HepG2 (cell line): ENCODE data around the gene METAP2. TPM values are rescaled to one million over a fixed set of nuclear protein-coding genes. Genes with fewer than 3 reads are reported as not detected.

Experiments used
- ATAC-seq: fragments of 200-7000 bp; cut with Tn5 transposase; 3 replicates; pipeline ENCODE4 v1.9.1; 2020; ENCODE audit warnings: mild to moderate bottlenecking, moderate library complexity
- BruUV-seq: library from RNA; stranded (reverse); fragments of 400-500 nt; replicated peaks from 2 replicates; lab custom pipeline; 2021; lab: Mats Ljungman, UMichigan
- CTCF ChIA-PET: fragments of 300-600 bp; formaldehyde crosslinking; extraction: SDS; loops from one replicate; lab custom pipeline; 2021; ENCODE audit warnings: low total read pairs, inconsistent platforms, low intra/inter-chr PET ratio; lab: Yijun Ruan, JAX
- POLR2A ChIA-PET: fragments of 350-600 bp; sonication (Branson Sonifier 250); formaldehyde crosslinking; loops from one replicate; lab custom pipeline; 2020; ENCODE audit warnings: antibody characterized with exemption, inconsistent platforms; lab: Yijun Ruan, JAX
- DNase-seq: peaks from one replicate; pipeline ENCODE4 v3.0.0-alpha.2; 2015; ENCODE audit warnings: low spot score
- FAIRE-seq: peaks from 3 replicates; lab custom pipeline; 2011; peaks lifted over from hg19 to GRCh38; lab: Jason Lieb, UNC
- H2AFZ ChIP-seq: one replicate; pipeline ENCODE4 v1.6.1; 2011; ENCODE audit warnings: low read length, inconsistent platforms
- H3K27ac ChIP-seq: fragments of 300-600 bp; 3 replicates; pipeline ENCODE4 v1.8.0; 2011; ENCODE audit warnings: mixed run types, mild to moderate bottlenecking, mixed read lengths, low read length, inconsistent platforms; ENCODE audit not compliant: insufficient read depth; ENCODE audit errors: extremely low read length
- H3K27me3 ChIP-seq, 2 experiments: fragments of 200-600 bp in 1 of 2; 2 replicates in 1 of 2; 3 replicates in 1 of 2; pipeline versions ENCODE4 v1.6.0 to v1.8.0; 2011; ENCODE audit warnings: low read length in 2 of 2, mild to moderate bottlenecking in 2 of 2, moderate library complexity in 2 of 2, inconsistent platforms in 1 of 2; ENCODE audit not compliant: insufficient read depth in 2 of 2, control insufficient read depth in 1 of 2
- H3K36me3 ChIP-seq, 2 experiments: fragments of 200-600 bp in 1 of 2; replicated peaks in 1 of 2; 2 replicates in 1 of 2; 3 replicates in 1 of 2; pipeline versions ENCODE4 v1.5.1 to v1.8.0; 2011; ENCODE audit warnings: low read length in 2 of 2, inconsistent platforms in 1 of 2; ENCODE audit not compliant: insufficient read depth in 2 of 2, control insufficient read depth in 1 of 2
- H3K4me1 ChIP-seq: 2 replicates; pipeline ENCODE4 v1.5.1; 2012; ENCODE audit warnings: low read length, inconsistent platforms; ENCODE audit not compliant: insufficient read depth
- H3K4me2 ChIP-seq: 2 replicates; pipeline ENCODE4 v1.6.0; 2011; ENCODE audit warnings: low read depth, low read length, inconsistent platforms
- H3K4me3 ChIP-seq, 3 experiments: fragments of 200-600 bp in 1 of 3; sonication (generic), shearing (Covaris generic) in 1 of 3; replicated peaks in 1 of 3; 2 replicates each; pipeline ENCODE4 v1.5.1; 2011 to 2016; ENCODE audit warnings: low read length in 3 of 3, inconsistent platforms in 2 of 3, low read depth in 2 of 3, mild to moderate bottlenecking in 2 of 3, control low read depth in 1 of 3, mixed read lengths in 1 of 3; ENCODE audit not compliant: insufficient read depth in 1 of 3
- H3K79me2 ChIP-seq: one replicate; pipeline ENCODE4 v1.6.1; 2011; ENCODE audit warnings: low read length, inconsistent platforms; ENCODE audit not compliant: insufficient read depth
- H3K9ac ChIP-seq: 2 replicates; pipeline ENCODE4 v1.6.0; 2011; ENCODE audit warnings: mild to moderate bottlenecking, low read depth, low read length, inconsistent platforms; ENCODE audit not compliant: insufficient read depth
- H3K9me3 ChIP-seq: 2 replicates; pipeline ENCODE4 v1.5.1; 2012; ENCODE audit warnings: mild to moderate bottlenecking, low read length
- H4K20me1 ChIP-seq: 2 replicates; pipeline ENCODE4 v1.6.0; 2011; ENCODE audit warnings: inconsistent platforms, mild to moderate bottlenecking, low read length, moderate library complexity; ENCODE audit not compliant: insufficient read depth
- AGO2 ChIP-seq: fragments of 200-400 bp; formaldehyde crosslinking; optimal IDR thresholded peaks from 2 replicates; pipeline ENCODE3; 2017; ENCODE audit warnings: mild to moderate bottlenecking, low read depth, low read length, moderate library complexity
- ATF7 ChIP-seq, 2 experiments: fragments of 450-650 bp in 1 of 2; sonication (generic) in 1 of 2; formaldehyde crosslinking in 1 of 2; IDR thresholded peaks; 2 replicates each; pipeline versions ENCODE4 v1.4.0 to v1.6.1; 2016 to 2020; ENCODE audit warnings: antibody characterized with exemption in 1 of 2, mild to moderate bottlenecking in 1 of 2, missing genetic modification reagents in 1 of 2
- DNMT3B ChIP-seq: conservative IDR thresholded peaks from 2 replicates; pipeline ENCODE4 v1.6.1; 2016; ENCODE audit warnings: missing biosample characterization, control low read depth
- FOXC1 ChIP-seq: sonication (generic); formaldehyde crosslinking; IDR thresholded peaks from 2 replicates; pipeline ENCODE4 v1.8.0; 2022; ENCODE audit warnings: mild to moderate bottlenecking, missing genetic modification reagents, borderline replicate concordance
- FOXO4 ChIP-seq: sonication (generic); formaldehyde crosslinking; conservative IDR thresholded peaks from 2 replicates; pipeline ENCODE4 v1.8.1; 2023; ENCODE audit warnings: missing genetic modification reagents
- GATA4 ChIP-seq: sonication (generic); IDR thresholded peaks from 2 replicates; pipeline ENCODE4 v1.6.1; 2016; ENCODE audit warnings: antibody characterized with exemption, low read depth, borderline replicate concordance
- HINFP ChIP-seq: sonication (generic); formaldehyde crosslinking; IDR thresholded peaks from 2 replicates; pipeline ENCODE4 v1.4.0; 2020; ENCODE audit warnings: low read depth, mild to moderate bottlenecking, missing genetic modification reagents
- HOXA3 ChIP-seq: sonication (generic); formaldehyde crosslinking; IDR thresholded peaks from 2 replicates; pipeline ENCODE4 v1.5.0; 2020; ENCODE audit warnings: missing genetic modification reagents
- NONO ChIP-seq, 2 experiments: fragments of 450-650 bp in 1 of 2; sonication (generic) in 1 of 2; formaldehyde crosslinking in 1 of 2; IDR thresholded peaks in 1 of 2; conservative IDR thresholded peaks in 1 of 2; 2 replicates each; pipeline versions ENCODE4 v1.6.1 to v1.8.0; 2017 to 2022; ENCODE audit warnings: mild to moderate bottlenecking in 1 of 2, missing genetic modification reagents in 1 of 2, moderate library complexity in 1 of 2
- PPARG ChIP-seq: conservative IDR thresholded peaks from 2 replicates; pipeline ENCODE4 v1.6.1; 2016; ENCODE audit warnings: missing biosample characterization, missing genetic modification reagents
- SETDB1 ChIP-seq: sonication (generic); formaldehyde crosslinking; IDR thresholded peaks from 2 replicates; pipeline ENCODE4 v1.5.1; 2020; ENCODE audit warnings: missing genetic modification reagents, mild to moderate bottlenecking, borderline replicate concordance
- TFDP1 ChIP-seq: IDR thresholded peaks from 2 replicates; pipeline ENCODE4 v1.6.1; 2016; ENCODE audit warnings: missing compliant biosample characterization, missing genetic modification reagents, borderline replicate concordance
- ZNF280B ChIP-seq: sonication (generic); formaldehyde crosslinking; IDR thresholded peaks from 2 replicates; pipeline ENCODE4 v1.5.0; 2020; ENCODE audit warnings: missing genetic modification reagents, mild to moderate bottlenecking, borderline replicate concordance
- ZNF563 ChIP-seq: sonication (generic); formaldehyde crosslinking; IDR thresholded peaks from 2 replicates; pipeline ENCODE4 v1.8.0; 2022; ENCODE audit warnings: mild to moderate bottlenecking, moderate library complexity, missing genetic modification reagents
- ZNF564 ChIP-seq: sonication (generic); formaldehyde crosslinking; IDR thresholded peaks from 2 replicates; pipeline ENCODE4 v1.8.1; 2023; ENCODE audit warnings: mild to moderate bottlenecking, missing genetic modification reagents
- ZNF790 ChIP-seq: sonication (generic); formaldehyde crosslinking; IDR thresholded peaks from 2 replicates; pipeline ENCODE4 v1.8.0; 2022; ENCODE audit warnings: missing genetic modification reagents, mild to moderate bottlenecking, borderline replicate concordance
- WGBS: methylation state at CpG from one replicate; pipeline ENCODE4 v1.1.6; 2017; ENCODE audit warnings: low lambda C conversion rate; 5-methylcytosine and 5-hydroxymethylcytosine counted together
- in situ Hi-C: cut with HindIII; loops from 2 replicates; pipeline ENCODE4 v1.10.0; 2017; ENCODE audit warnings: low pct_unique_long_range_greater_than_20kb; ENCODE audit not compliant: extremely low pct_ligation_motif_present
- intact Hi-C: fragments of 100-400 bp; cut with micrococcal nuclease; formaldehyde crosslinking; loops from one replicate; pipeline ENCODE4 v1.10.0; 2022; ENCODE audit not compliant: unreplicated experiment
- polyA plus RNA-seq, 8 experiments: library from polyadenylated mRNA; depleted of rRNA in 3 of 8; stranded (reverse) in 7 of 8; unstranded in 1 of 8; fragments of >200 nt; fragmentation: Illumina TruSeq in 4 of 8; extraction: Trizol in 4 of 8; gene quantifications; 2 replicates each; pipeline versions ENCODE4 v1.2.1 to v1.2.3, GENCODE V29; 2011 to 2016; ENCODE audit warnings: low read depth in 4 of 8, missing spikeins in 1 of 8, mixed read lengths in 1 of 8; ENCODE audit not compliant: insufficient read depth in 1 of 8
- total RNA-seq, 5 experiments: library from RNA; depleted of rRNA; stranded (reverse); fragments of >200 nt; fragmentation: Illumina TruSeq; extraction: Trizol; gene quantifications; 2 replicates each; pipeline ENCODE4 v1.2.3, GENCODE V29; 2016; ENCODE audit warnings: low read depth in 1 of 5

The METAP2 gene
- total and polyA plus RNA-seq, 2 of the 13 experiments (the other 11 are each of a cell fraction or from before 2014, with no cell fraction given), result 67.8 to 131 TPM

- intact Hi-C loops, result no loop called here
- no peak overlapping the region for H3K4me3 ChIP-seq
- CTCF ChIA-PET, result no interaction called here
- BruUV-seq, result no TSS peak
- no peak for FAIRE-seq
- DNase-seq, result no peak
- peaks cover 0 to 35% of the 10 kb centered on the region in 2 experiments; a peak in 2 of 5 replicates for H3K27me3 ChIP-seq
- H3K4me2 ChIP-seq, result no peak overlapping the region
- H3K4me1 ChIP-seq, result no peaks in the 10 kb centered on the region; the same call in 1 of the 2 replicates
- WGBS, result 73% methylated on average over 12 of the region's 12 CpGs
- H3K9me3 ChIP-seq, result peaks cover 4% of the 10 kb centered on the region
- in situ Hi-C loops, result loop anchor here (25.0 kb wide), 1 partner anchor 437 kb away; no protein-coding TSS in a partner anchor
- H3K27ac ChIP-seq, result no peak overlapping the region
- POLR2A ChIA-PET, result no interaction called here
- H3K79me2 ChIP-seq, result no peaks in the 10 kb centered on the region
- no peaks in the 10 kb centered on the region for H4K20me1 ChIP-seq
- no peak for ATAC-seq
- H3K9ac ChIP-seq, result no peak overlapping the region
- no peaks in the 10 kb centered on the region for H3K36me3 ChIP-seq
- H2AFZ ChIP-seq, result no peak overlapping the region
- TF ChIP-seq ZNF790 (CRISPR knock-in tag), result no peak
- no peak for TF ChIP-seq HOXA3
- TF ChIP-seq SETDB1 (CRISPR knock-in tag), result no peak
- TF ChIP-seq ZNF563, result no peak
- no peak for TF ChIP-seq TFDP1
- no peak for TF ChIP-seq GATA4
- no peak for TF ChIP-seq ATF7 (IDR thresholded peaks at IDR 0.05)
- no peak for TF ChIP-seq ATF7 (CRISPR knock-in tag; IDR thresholded peaks at IDR 0.05)
- TF ChIP-seq DNMT3B (CRISPR knock-in tag), result no peak
- TF ChIP-seq FOXC1 (CRISPR knock-in tag), result no peak
- TF ChIP-seq PPARG (CRISPR knock-in tag), result no peak
- TF ChIP-seq ZNF280B (CRISPR knock-in tag), result no peak
- TF ChIP-seq HINFP (CRISPR knock-in tag), result no peak
- no peak for TF ChIP-seq NONO (IDR thresholded peaks at IDR 0.05)
- no peak for TF ChIP-seq NONO (CRISPR knock-in tag; conservative IDR thresholded peaks at IDR 0.05)
- no peak for TF ChIP-seq ZNF564 (CRISPR knock-in tag)
- no peak for TF ChIP-seq FOXO4 (CRISPR knock-in tag)
- no peak for TF ChIP-seq AGO2
Observed at GRCh38 chr12:95549392-95550084, 75.6 kb downstream of the METAP2 start.
